HG02759 (cell line): ENCODE measurements around the gene PRR12.

ENCODE experiments used
- ATAC-seq: cut with Tn5 transposase; IDR thresholded peaks from one replicate; pipeline ENCODE4 v1.9.1; 2021; ENCODE audit warnings: mild to moderate bottlenecking, moderate library complexity; ENCODE audit not compliant: unreplicated experiment

PRR12 gene

DNA sequence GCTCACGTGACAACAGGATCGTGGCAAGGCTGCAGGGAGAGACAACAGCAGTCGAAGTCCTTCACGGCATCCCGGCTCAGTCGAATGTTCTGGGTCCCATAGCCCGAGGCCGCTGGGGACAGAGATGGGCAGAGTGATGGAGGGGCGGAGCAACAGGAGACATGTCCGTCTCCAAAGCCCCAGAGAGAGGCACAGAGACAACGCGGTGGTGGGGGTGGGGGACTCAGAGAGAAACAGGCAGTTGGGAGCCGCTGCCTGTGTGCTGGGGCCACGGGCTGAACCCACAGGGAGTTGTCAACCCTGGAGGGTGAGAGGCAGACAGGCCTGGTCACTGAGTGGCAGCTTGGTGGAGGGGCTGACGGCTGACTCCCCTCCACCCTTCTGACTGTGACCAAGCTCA is 31.1 kb upstream of the PRR12 start:
- no peak for ATAC-seq

DNA sequence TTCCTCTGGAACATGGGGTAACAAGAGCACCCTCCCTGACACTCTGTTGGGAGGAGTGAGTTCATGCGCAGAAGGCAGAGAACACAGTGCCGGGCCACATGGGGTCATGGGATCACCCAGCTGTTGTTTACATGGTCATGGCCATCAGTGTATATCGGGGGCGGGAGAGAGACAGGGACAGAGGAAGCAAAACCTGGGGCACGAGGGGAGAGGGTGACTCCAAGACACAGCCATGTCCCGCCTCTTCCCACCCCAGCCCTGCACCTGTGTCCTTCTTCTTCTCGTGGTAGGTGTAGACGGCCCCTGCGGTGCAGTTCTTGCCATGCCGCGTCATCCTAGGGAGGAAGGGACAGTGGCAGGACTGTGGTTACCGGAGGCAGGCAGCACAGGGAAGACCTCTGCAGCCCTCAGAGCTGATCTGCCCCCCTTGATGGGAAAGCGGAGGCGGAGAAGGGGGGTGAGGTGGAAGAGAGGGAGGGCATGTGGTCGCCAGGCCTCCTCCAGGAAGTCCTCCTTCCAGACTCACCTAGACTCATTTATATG is 30.6 kb upstream of the PRR12 start:
- ATAC-seq, result no peak

DNA sequence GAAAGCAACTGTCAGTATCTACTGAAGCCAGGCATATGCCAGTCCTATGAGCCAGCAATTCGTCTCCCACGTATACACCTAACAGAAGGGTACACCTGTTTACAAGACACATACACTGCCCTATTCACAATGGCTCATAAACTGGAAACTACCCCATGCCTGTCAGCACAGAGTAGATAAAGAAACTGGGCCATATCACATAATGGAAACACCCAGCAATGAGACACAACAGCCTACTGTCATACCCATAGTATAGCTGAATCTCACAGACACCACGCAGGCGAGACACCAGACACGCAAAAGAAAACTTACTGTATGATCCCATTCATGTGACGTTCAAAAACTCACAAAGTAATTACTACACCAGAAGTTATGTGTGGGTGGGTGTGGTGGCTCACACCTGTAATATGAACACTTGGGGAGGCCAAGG is 26.4 kb upstream of the PRR12 start:
- ATAC-seq, result no peak

DNA sequence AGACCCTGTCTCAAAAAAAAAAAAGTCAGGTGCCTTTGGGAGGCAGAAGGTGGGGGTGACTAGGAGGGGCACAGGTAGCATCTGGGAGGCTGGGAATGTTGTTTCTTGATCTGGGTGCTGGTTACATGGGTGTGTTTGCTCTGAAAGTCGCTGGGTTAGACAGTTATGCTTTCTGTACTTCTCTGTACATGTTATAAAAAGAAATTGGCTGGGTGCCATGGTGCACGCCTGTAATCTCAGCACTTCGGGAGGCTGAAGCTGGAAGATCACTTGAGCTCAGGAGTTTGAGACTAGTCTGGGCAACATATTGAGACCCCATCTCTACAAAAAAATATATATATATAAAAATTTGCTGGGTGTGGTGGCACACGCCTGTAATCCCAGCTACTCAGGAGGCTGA is 25.7 kb upstream of the PRR12 start:
- no peak for ATAC-seq

DNA sequence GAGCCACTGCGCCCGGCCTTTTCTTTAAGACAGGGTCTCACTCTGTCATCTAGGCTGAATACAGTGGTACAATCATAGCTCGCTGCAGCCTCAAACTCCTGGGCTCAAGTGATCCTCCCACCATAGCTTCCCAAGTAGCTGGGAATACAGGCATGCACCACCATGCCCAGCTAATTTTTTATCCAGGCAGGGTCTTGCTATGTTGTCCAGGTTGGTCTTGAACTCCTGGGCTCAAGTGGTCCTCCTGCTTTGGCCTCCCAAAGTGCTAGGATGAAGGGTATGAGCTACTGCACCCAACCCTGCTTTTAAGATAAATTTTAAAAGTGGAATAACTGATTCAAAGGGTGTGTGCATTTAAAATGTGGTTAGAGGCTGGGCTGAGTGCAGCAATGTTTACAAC is 24.7 kb upstream of the PRR12 start:
- ATAC-seq, result no peak

DNA sequence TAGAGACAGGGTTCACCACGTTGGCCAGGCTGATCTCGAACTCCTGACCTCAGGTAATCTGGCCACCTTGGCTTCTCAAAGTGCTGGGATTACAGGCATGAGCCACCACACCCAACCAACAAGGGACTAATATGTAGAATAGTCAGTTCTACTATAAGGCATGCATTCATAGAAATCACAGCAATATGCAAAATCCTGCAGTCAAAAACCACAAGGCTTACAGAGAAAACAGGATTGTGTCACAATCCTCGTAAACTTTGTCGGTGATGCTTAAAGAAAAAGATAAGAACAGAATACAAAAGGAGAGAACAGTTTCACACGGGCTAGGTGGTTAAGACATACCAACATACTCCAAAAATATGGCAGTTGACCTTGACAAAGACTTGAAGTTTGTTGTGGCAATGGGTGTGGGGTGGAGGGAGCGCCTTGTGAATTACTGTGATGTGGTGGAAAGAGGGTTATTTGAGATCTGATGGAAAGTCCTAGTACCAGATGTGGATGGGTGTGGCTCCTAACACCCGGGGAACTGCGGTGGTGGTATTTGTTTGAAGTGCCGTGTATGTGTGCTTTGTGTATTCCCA is 23.0 kb upstream of the PRR12 start:
- no peak for ATAC-seq

DNA sequence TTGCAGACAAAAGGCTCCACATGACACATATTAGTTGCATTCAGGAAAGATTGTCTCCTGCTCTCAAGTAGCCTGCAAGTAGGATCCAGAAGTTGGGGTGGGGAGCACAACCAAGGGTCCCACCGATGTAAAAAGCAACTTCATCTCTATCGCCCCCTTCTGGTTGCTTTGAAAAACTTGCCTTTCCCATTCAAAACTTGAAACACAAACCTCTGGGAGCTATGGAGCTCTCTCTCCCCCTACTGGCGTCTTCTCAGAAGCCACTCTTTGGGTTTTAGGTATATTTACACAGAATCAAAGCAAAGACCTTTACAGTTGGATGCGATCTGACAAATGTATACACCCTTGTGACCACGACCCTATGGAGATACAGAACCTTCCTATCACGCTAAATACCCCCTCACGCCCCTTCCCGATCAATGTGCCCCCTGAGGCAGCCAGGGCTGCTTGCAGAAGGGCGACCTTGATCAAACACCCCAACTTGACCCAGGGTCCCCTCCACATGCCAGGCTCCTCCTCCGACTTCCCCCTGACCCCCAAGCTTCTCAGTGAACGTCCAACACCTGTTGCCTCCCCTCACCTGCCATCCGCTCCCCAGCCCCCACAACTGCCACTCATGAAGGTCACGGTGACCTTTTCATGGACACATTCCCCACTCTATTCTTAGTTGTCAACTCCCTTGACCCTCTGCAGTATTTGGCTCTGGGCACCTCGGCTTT is 20.7 kb upstream of the PRR12 start:
- no peak for ATAC-seq

DNA sequence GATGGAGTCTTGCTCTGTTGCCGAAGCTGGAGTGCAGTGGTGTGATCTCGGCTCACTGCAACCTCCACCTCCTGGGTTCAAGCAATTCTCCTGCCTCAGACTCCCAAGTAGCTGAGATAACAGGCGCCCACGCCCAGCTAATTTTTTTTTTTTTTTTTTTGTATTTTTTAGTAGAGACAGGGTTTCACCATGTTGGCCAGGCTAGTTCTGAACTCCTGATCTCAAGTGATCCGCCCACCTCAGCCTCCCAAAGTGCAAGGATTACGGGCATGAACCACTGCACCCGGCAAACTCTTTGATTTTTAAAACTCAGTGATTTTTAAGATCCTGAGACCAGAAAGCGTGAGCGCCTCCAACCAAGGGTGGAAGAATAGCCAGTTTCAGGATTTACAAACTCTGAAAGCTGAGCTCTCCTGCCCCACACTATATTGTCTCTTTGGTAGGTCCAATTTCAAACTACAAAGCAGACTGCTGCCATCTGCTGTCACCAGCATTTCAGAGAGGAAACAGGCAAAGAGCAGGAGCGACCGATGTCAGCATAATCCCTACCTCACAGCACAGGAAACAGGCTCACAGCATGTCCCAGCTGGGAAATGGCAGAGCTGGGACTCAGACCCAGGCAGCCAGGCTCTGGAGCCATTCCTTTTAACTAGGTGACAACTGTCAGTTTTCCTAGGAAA is 19.8 kb upstream of the PRR12 start:
- ATAC-seq, result no peak

DNA sequence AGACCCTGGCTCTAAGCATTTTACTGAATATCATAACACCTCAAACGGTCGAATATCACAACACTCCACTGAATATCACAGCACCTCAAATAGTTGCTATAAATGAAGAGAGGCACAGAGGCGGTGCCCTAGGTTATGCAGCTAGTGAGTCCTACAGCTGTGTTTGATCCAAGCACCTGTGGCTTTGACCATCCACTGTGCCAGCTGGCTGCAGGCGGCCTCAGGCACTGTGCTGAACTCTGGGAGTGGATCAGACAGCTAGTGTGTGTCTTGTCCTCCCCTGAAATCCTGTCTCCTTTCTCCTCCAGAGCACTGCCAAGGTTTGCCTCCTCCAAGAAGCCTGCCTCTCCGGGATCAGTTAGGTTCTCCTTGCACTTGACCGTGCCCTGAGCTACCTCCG is 18.0 kb upstream of the PRR12 start:
- no peak for ATAC-seq

DNA sequence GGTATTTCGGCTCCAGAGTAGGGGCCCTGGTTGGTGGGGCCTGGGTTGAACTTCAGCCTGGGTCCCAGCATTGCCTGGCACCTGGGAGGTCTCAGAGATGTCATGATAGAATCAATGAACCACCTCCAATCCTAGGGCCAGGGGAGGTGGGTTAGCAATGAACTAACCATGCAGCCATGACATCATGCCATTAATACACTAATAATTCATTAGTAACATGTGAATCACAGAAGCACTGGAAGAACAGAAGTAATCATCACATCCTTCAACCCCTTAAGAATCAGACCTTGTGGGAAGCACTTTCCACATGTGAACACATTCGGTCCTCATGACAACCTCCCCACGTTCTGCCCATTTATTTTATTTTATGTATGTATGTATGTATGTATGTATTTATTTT is 17.6 kb upstream of the PRR12 start:
- no peak for ATAC-seq

DNA sequence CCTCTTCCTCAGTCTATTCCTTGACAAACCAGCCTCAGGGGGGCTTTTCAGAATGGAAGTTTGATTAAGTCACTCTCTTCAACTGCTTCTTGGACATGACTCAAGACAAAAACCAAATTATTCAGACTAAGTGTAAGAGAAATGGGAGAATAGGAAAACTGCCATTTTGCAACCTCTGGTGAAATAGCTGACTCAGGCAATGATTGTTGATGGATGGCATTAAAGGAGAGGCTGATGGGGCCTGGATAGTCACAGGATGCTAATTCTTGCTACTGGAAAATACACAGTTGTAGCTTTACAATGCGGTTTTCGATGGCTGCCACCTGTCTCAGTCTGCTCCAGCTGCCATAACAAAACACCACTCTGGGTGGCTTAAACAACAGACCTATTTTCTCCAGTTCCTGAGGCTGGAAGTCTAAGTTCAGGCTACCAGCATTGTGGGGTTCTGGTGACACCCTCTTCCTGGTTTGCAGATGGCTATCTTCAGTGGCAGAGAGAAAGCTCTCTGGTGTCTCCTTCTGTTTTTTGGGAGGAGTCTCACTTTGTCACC is 16.7 kb upstream of the PRR12 start:
- ATAC-seq, result no peak

DNA sequence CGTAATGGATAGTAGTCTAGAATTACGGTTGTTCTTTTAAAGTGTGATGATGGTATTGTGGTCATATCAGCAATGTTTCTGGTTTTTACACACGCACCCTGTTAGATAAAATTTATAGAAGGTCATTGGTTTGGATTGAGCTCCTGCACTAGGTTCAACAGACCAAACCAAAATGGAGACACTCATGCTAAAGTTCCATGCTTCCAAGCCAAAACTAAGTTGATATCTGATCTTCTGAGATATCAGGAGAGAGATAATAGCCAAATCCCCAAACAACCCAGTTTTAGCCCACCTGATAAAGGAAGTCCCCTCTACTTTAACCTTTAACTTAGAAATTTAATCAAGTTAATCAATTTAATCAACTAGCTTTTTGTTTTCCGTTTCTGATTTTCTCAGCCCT is 11.8 kb upstream of the PRR12 start:
- no peak for ATAC-seq

DNA sequence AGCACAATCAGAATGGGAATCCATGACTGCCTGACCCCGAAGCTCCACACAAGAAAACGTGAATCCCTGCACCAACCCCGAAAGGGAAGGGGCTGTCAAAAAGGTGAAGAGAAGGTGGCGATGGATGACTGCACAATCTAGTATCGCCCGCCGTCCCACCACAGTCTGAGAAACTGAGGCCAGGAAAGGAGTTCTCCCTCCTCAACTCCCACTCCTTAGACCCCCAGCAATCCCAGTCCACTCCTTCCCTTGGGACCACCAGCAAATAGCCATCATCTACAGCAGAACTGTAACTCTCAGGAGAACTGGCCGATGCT is 11.1 kb upstream of the PRR12 start:
- ATAC-seq, result no peak

DNA sequence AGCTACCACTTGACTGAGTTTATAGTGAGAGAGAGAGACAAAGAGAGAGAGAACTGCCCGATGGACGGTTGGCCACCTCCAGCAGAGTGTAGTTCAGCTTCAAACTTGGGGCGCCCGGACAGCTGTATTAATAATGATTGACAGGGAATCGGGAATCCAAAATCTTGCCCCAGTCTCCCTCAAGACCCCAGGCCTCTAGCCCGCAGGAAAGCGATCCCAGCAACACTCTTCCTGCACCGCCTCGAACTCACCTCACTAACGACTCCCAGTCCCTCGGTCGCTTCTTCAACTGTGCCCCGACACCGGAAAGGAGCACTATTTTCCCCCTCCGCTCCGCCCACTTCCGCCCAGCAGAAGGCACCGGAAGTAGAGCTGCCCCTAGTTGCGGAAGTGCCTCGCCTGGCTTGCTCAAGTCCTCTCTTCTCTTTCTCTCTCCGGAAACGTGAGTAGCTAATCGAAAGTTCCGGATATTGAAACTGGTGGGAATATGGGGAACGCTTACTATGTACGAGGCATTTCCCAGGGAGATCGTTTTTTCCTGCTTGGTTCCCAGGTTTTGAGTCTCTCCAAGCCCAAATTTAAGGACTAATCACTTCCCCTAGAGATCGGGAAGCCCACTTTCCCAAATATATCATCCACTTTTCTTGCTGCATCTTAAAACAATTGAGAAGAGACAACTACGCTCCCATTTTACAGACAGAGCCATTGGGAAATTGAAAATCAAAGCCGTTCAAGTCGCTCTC is 10.5 kb upstream of the PRR12 start, which contains the start of gene NOSIP:
Gene NOSIP, minus strand, starts transcription at position 293 of the 743 bp plus-strand sequence. CDS start 19,865 bp downstream, outside the sequence.
- ATAC-seq, result peak; percentile 89

DNA sequence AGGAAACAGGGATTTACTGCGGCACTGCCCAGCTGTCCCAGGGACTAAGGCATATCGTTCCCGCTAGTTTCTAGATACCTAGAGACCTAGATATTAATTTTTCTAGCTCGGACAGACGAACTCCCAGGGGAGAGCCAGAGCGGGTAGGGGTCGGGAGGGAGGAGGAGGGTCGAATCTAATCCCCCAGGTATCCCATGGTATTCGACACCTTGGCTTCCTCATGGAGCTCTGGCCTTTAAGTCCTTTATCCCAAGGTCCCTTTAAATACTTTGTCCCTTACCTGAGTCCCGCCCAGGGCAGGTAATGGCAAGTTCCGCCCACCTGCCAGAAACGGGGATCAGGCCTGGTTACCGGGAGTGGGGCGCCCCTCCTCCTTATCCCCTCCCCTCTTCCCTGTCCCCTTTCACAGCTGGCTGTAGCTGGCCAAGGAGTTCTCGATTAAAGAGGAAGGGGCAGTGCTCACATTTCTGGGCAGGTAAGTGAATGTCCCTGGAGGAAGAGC is 9.9 kb upstream of the PRR12 start, which contains the start of gene PRRG2:
Gene PRRG2, plus strand, starts transcription at position 310 of the 502 bp plus-strand sequence. CDS start 1,904 bp downstream, outside the sequence.
- ATAC-seq, result no peak

DNA sequence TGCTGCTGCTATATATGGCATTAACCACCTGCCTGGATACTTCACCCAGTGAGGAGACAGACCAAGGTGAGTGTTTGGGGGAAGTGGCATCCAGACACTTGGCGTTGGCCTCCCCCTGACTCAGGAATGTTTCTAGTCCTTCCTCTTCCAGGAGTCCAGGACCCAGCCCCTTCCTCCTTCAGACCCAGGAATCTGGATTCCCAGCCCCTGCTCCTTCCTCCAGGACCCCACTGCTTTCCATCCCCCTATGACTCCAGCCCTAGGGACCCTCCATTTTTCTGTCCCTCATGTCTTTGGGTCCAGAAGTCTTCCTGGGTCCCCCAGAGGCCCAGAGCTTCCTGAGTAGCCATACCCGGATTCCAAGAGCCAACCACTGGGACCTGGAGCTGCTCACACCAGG is 7.7 kb upstream of the PRR12 start:
- no peak for ATAC-seq

DNA sequence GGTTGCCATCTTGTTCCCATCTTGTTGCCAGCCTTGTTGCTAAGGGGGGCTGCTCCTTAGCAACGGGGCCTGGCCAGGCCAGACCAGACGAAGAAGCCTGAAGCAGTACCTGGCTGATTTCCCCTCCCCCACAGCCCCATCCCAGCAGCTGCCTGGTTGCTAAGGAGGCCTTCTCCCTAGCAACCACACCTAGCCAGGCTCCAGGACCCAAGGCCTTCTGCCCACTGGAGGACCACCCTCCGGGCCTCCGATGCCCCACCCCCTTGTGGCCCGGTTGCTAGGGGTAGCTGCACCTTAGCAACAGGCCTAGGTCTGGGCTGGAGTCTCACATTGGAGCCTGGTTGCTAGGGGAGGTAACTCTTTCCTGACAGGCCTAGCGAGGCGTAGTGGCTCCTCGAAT is 6.0 kb upstream of the PRR12 start:
- ATAC-seq, result no peak

DNA sequence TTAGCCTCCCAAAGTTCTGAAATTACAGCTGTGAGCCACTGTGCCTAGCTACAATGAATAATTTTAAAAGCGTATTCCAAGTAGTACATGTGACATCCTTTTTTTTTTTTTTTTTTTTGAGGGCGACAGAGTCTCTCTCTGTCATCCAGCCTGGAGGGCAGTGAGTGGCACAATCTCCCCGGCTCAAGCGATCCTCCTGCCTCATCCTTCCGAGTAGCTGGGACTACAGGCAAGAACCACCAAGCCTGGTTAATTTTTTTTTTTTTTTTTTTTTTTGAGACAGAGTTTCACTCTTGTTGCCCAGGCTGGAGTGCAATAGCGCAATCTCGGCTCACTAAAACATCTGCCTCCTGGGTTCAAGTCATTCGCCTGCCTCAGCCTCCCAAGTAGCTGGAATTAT is 3.8 kb upstream of the PRR12 start:
- ATAC-seq, result no peak

DNA sequence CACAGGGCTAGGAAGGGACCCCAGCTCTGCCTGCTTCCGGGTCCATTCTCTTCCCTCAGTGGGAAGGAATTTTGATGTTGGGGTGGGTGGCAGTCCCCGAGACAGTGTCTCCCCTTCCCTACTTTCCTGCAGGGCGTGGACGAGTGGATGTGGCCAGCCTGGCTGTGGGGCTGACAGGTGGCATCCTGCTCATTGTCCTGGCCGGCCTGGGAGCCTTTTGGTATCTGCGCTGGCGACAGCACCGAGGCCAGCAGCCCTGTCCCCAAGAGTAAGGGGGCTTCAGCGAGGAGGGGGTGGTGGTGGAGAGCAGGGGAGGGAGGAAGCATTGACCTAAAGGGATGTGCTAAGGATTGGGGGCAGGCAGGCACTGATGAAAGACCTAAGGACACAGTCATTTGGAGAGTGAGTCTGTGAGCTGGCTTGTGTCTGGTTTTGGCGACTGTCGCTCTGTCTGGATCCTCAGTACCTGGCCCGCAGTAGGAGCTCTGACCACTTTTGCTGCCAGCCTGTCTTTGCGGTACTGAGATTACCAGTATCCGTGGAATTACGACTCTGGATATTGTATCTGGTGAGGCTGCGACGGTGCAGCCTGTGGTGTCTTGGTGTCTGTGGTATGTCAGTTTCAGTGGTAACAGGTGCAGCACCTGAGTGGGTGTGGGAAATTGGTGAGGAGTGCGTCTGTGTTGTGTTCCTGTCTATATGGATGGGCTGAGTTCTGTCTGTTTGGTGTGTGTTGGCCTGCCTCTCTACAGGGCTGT is 2.4 kb upstream of the PRR12 start:
- ATAC-seq, result no peak

DNA sequence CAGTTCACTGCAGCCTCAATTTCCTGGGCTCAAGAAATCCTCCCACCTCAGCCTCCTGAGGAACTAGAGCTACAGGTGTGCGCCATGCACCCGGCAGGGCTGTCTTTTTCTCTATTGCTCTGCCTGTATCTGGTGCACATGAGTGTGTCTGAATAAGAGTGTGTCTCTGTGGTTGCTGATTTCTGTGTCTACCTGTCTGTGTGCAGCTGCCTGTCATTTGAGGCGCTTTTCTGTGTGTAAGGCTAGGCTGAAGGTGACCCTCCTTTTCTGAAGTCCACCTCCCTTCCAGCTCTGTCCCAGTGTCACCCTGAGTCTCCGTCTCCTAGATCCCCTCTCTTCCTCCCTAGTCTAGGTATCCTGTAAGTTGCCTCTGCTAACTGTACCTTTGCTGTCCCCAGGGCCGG is 1.5 kb upstream of the PRR12 start:
- ATAC-seq, result no peak
